ENCODE data around the gene SLC4A11. TPM values are rescaled to one million over a fixed set of nuclear protein-coding genes. Genes with fewer than 3 reads are reported as not detected.

The SLC4A11 gene
- total and polyA plus RNA-seq, 12 donors = 0.06 to 1.6 (median 0.45) TPM

- Histone ChIP-seq H3K4me1 (peaks cover 0 to 3% (median 0%) of the 10 kb centered on the region in 9 donors), H3K9me3 (no peaks in the 10 kb centered on the region), H3K36me3 (peaks cover 0 to 9% (median 0%) of the 10 kb centered on the region in 9 donors), H3K4me3 (no peak overlapping the region), H3K27me3 (peaks cover 0 to 9% (median 0%) of the 10 kb centered on the region in 7 donors), H3K27ac (no peak overlapping the region)
- ATAC-seq (no peak), DNase-seq (no peak)
- WGBS, 2 donors = 78 to 81% methylated on average over 4 of the region's 4 CpGs
- TF ChIP-seq CTCF (IDR thresholded peaks at IDR 0.05) = no peak
- intact Hi-C loops (cut with DNase I) = no loop called here
Observed at GRCh38 chr20:3180319-3180718, 58.7 kb downstream of the SLC4A11 start.

- no peak overlapping the region for H3K4me3 ChIP-seq
- H3K36me3 ChIP-seq = no peaks in the 10 kb centered on the region
- WGBS, 2 donors = 80 to 81% methylated on average over 8 of the region's 8 CpGs
- peaks cover 0 to 21% (median 15%) of the 10 kb centered on the region in 9 donors for H3K4me1 ChIP-seq
- ATAC-seq (no peak), DNase-seq (no peak)
- no peak for TF ChIP-seq CTCF (IDR thresholded peaks at IDR 0.05)
- intact Hi-C loops (cut with DNase I) = no loop called here
- peaks cover 0 to 31% (median 0%) of the 10 kb centered on the region in 7 donors for H3K27me3 ChIP-seq
- no peaks in the 10 kb centered on the region for H3K9me3 ChIP-seq
- no peak overlapping the region for H3K27ac ChIP-seq
Observed at GRCh38 chr20:3177746-3178485, 61.1 kb downstream of the SLC4A11 start.

Other genes with a start within 250 kb of the SLC4A11 start
- gene GNRH2, start 195.6 kb downstream of the SLC4A11 start, total RNA-seq = under 1 TPM in 1 of 10 donors, not detected in 9; 0.47 TPM
- not detected for gene GNRH2, start 195.6 kb downstream of the SLC4A11 start, polyA plus RNA-seq
- 10 to 100 TPM; 39.1 to 60.8 (median 51.5) TPM for gene MRPS26, start 193.1 kb downstream of the SLC4A11 start, total RNA-seq
- 100 to 1,000 TPM; 115 to 119 TPM for gene MRPS26, start 193.1 kb downstream of the SLC4A11 start, polyA plus RNA-seq
- 1 to 10 TPM in 1 of 10 donors, under 1 TPM in 2, not detected in 7; 0.56 to 1.3 (median 0.59) TPM for gene OXT, start 167.6 kb downstream of the SLC4A11 start, total RNA-seq
- under 1 TPM in 1 of 2 donors, not detected in 1; 0.35 TPM for gene OXT, start 167.6 kb downstream of the SLC4A11 start, polyA plus RNA-seq
- not detected for gene AVP, start 154.5 kb downstream of the SLC4A11 start, total RNA-seq
- gene AVP, start 154.5 kb downstream of the SLC4A11 start, polyA plus RNA-seq = not detected
- gene FASTKD5, start 79.3 kb downstream of the SLC4A11 start, total RNA-seq = 10 to 100 TPM; 22.1 to 32.4 (median 27.9) TPM
- gene FASTKD5, start 79.3 kb downstream of the SLC4A11 start, polyA plus RNA-seq = 10 to 100 TPM in 1 of 2 donors, 1 to 10 TPM in 1; 7.5 to 22.7 TPM
- gene UBOX5, start 79.3 kb downstream of the SLC4A11 start, total RNA-seq = 1 to 10 TPM; 3.0 to 5.9 (median 4.0) TPM
- gene UBOX5, start 79.3 kb downstream of the SLC4A11 start, polyA plus RNA-seq = 1 to 10 TPM; 2.1 to 3.3 TPM
- gene LZTS3, start 65.6 kb downstream of the SLC4A11 start, total RNA-seq = 10 to 100 TPM in 4 of 10 donors, 1 to 10 TPM in 6; 7.1 to 27.0 (median 9.7) TPM
- 1 to 10 TPM; 7.9 to 9.1 TPM for gene LZTS3, start 65.6 kb downstream of the SLC4A11 start, polyA plus RNA-seq
- gene DDRGK1, start 34.5 kb downstream of the SLC4A11 start, total RNA-seq = 10 to 100 TPM; 25.2 to 48.4 (median 29.4) TPM
- gene DDRGK1, start 34.5 kb downstream of the SLC4A11 start, polyA plus RNA-seq = 10 to 100 TPM; 31.0 to 77.1 TPM
- gene ITPA, start 29.7 kb downstream of the SLC4A11 start, total RNA-seq = 10 to 100 TPM; 15.8 to 26.3 (median 21.5) TPM
- 10 to 100 TPM; 51.1 to 53.6 TPM for gene ITPA, start 29.7 kb downstream of the SLC4A11 start, polyA plus RNA-seq
- 10 to 100 TPM; 15.8 to 32.2 (median 25.2) TPM for gene DNAAF9, start 168.5 kb upstream of the SLC4A11 start, total RNA-seq
- gene DNAAF9, start 168.5 kb upstream of the SLC4A11 start, polyA plus RNA-seq = 10 to 100 TPM in 1 of 2 donors, 1 to 10 TPM in 1; 6.4 to 13.9 TPM
- gene ATRN, start 231.8 kb upstream of the SLC4A11 start, total RNA-seq = 10 to 100 TPM; 30.9 to 44.0 (median 38.6) TPM
- gene ATRN, start 231.8 kb upstream of the SLC4A11 start, polyA plus RNA-seq = 1 to 10 TPM; 4.6 to 8.3 TPM